Fibroblast of gingiva (primary cell): Measurements from ENCODE around the gene SGIP1.

Experiments used
- DNase-seq: peaks from one replicate; pipeline ENCODE4 v3.0.0-alpha.2; 2011; ENCODE audit warnings: low read depth

SGIP1 gene

DNA sequence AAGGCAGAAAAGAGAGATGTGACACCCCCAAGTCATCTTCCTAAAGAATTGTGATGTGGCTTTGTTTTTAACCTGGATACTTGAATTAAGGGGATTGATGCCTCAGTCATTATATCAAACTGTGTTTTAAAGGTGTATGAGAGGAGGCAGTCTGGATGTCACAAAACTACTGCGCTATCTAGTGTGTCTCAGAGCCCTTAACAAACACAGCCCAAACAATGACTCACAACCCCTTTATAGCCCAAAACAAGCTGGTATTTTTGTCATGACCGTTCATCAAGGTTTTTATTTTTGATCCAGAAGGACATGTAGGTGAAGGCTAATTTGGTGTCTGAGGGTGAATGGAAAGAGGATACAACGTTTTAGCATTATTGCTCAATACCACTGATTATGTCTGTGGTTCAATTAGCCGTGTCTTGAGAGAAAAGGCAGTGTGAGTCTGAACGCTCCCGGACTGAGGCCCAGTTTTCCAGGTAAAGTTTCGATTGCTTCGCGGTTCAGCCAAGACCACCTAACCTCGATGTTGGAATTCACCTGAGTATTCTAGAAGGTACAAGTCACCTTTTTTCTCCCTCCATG, 71.6 kb downstream of the SGIP1 start:
- no peak for DNase-seq

- DNase-seq: no peak
Measured at GRCh38 chr1:66606362-66607065, 72.6 kb downstream of the SGIP1 start.

DNA sequence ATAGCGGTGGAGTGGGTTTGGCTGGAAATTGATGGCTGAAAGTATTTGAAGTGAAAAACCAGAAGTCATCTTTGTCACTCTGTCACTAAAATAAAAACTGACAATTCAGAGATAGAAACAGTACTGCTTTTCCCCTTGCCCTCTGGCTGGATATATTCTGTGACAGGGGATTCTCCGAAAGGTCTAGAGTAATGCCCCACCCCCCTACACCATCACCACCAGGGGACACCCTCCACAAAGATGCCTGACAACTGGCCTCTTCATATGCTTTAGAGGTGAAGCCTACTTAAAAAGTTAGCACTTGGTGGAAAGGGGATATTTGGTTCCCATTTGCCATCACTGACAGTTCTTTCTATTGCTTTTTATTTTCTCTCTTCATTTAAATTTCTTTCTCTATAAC, 73.5 kb downstream of the SGIP1 start:
- no peak for DNase-seq

DNA sequence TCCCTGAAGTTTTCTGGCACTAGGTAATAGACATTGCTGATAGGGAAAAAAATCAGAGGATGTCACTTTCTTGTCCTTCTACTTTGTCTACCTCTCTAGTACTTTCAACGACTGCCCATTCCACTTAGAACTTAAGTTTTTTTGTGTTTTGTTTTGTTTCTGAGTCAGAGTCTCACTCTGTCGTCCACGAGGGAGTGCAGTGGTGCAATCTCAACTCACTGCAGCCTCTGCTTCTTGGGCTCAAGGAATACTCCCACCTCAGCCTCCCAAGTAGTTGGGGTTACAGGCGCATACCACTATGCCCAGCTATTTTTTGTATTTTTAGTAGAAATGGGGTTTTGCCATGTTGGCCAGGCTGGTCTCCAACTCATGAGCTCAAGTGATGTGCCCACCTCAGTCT, 79.2 kb downstream of the SGIP1 start:
- no peak for DNase-seq

- peak; percentile 11 for DNase-seq
Measured at GRCh38 chr1:66617362-66618184, 83.6 kb downstream of the SGIP1 start.

DNA sequence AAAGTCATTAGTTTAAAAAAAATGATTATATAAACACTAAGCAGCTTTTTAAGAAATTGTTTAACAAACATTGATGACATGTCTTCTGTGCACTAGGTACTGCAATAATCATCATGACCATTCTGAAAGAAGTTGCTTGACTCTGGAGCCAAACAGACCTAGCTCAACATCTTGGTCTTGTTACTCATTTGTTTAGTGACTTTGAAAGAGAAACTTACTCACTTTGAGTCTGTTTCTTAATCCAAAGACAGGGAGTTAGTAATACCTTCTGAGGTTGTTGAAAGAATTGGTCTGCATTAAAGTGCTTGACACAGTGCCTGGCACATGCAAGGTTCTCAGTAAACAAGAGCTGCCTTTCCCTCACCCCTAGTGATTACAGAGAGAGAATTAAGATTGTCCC, 84.4 kb downstream of the SGIP1 start:
- peak; percentile 46 for DNase-seq

- no peak for DNase-seq
Measured at GRCh38 chr1:66623812-66624211, 89.9 kb downstream of the SGIP1 start.

GRCh38 chr1:66624412-66625060, 90.6 kb downstream of the SGIP1 start:
- DNase-seq: peak; percentile 49

- no peak for DNase-seq
Measured at GRCh38 chr1:66626261-66626660, 92.3 kb downstream of the SGIP1 start.

DNA sequence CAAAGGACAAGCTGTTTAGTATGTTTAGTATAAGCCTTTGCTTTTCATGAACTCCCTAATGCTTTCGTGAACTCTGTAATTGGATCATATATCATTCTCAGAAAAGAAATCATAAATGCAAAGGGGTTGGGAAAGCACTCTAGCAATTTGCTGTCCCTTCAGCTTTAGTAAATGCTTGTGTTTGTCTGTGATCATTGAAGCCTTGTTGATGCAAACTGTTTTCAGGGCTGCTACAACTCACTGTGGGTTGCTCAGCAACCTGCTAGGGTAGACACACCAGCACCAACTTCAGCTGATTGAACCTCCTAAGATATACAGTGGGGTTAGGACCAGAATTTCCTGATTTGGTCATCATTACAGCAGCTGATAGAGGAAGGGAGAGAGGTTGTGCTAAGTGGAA, 95.0 kb downstream of the SGIP1 start:
- DNase-seq: no peak

GRCh38 chr1:66633159-66633558, 99.2 kb downstream of the SGIP1 start:
- no peak for DNase-seq

DNA sequence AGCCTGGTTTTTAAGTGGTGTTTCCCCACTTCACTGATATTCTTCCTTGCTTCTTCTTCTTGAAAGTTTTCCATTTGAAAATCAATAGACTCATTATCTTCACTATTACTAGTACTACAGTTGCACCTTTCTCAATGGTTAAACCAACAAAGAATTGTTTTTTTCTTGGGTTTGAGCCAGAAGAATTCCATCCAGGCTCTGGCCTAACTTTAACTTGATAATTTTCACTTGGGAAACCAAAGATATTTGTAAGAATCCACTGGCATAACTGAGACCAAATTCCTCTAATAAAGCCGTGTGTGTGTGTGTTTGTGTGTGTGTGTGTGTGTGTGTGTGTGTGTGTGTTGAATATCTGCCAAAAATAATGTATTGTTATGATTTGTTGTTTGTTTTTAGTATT, 103.2 kb downstream of the SGIP1 start:
- DNase-seq: peak; percentile 3

DNA sequence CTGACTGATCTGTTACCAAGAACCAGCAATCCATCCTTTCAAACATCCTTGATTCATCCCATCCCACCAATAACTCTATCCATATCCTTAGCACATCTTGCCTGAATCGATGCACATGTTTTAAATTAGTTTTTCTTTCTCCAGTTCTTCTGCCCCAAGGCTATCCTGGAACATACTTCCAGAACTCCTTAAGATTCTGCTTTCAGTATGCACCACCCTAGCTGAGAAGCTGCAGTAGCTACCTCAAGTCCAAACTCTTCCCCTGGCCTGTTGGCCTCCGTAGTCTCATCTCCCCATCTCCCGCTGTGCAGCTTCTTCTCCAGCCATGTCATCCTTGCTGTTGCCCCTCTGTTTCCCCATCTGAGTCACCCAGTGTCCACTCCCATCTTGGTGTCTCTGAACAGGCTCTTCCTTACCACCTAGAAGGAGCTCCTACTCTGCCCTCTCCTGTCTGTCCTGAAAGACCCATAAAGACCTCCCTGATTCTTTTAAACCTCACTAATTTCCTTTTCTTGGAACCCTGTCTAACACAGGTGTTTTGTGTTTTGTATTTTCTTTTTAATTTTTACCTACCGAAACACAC, 108.0 kb downstream of the SGIP1 start:
- DNase-seq: peak; percentile 12

DNA sequence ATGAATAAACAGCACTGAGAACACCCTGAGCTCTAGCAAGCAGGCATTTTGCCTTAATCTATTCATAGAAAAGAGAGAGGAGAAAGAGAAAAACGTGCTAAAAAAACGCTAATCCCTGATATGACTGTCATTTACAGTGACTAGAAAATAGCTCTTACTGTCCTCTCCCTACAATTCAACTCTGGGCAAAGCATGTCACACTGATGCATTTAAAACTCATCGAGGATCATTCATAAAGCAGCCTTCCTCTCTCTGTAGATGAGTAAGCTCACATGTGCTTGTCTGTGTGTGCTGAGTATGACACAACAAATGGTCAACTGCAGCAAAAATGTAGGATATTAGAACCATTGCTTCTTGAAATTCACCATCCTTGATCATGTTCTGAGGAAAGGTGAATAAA, 109.0 kb downstream of the SGIP1 start:
- no peak for DNase-seq

DNA sequence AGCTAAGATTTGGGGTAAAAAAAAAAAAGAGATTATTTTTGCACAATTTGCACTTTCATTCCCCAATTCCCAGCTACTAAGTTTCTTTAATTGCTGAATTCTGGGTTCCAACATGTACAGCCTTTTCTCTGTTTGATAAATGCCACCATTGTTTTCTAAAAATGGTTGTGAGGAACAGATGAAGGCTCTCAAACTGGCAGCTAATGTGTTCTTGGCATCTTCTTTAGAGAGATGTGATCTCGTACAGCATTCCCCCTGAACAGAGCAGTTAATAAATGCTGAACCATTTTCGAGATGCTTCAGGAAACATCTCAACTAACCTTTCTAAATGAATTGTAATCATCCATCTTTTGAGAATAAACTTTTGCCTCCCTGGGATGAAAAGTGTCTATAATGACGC, 110.4 kb downstream of the SGIP1 start:
- DNase-seq: no peak

GRCh38 chr1:66648901-66649595, 115.1 kb downstream of the SGIP1 start:
- DNase-seq: no peak

DNA sequence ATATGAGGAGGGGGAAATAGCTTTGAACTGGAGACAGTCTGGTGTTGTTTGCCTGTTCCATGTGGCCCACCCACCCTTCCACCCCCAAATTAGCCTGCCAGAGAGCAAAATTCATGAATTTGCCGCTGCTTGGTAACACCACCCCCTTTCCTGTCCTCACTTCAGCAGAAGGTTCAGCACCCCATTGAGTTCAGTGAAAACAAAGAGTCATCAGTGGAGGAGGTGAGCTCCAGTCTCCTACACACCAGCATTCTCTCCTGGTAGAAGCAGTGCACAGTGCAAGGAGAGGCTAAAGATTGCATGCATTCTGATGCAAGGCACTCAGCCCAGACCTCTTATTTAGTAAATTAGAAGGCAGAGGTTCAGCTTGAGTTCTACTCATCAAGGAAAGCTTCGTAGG, 118.6 kb downstream of the SGIP1 start:
- DNase-seq: no peak

DNA sequence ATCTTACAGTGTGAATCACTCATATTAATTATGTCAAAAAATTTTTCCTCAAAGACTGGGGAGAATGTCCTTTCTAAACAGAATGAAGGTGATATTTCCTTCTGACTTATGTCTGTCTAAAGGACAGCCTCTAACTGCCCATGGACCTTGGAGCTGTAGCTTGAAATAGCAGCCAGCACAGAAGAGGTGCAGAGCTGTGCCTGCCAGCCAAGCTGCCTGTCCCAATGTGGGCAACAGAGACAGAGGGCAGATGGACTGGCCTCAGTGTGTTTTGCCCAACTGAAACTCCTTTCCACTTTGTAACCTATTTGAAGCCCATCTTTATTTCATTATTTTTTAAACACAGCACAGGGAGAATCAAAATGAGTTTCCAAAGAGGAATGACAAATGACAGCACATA, 120.7 kb downstream of the SGIP1 start:
- no peak for DNase-seq

DNA sequence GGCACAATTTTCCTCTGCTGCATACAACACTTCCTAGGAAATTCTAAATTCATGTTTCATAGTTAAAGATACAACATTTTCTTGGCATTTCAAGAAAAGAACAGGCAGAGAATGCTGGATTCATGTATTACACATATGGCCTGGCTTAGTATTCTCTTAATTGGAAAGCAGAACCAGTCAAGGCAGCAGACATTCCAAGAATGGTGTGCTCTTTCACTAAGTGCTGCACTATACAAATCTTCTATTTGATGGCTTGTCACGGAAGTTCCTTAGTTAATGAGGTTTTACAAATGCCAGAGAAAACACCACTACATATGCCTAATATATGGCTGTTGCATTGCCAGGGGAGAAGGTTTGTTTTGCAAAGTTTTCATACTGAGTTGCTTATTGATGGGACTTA, 137.5 kb downstream of the SGIP1 start:
- DNase-seq: no peak

DNA sequence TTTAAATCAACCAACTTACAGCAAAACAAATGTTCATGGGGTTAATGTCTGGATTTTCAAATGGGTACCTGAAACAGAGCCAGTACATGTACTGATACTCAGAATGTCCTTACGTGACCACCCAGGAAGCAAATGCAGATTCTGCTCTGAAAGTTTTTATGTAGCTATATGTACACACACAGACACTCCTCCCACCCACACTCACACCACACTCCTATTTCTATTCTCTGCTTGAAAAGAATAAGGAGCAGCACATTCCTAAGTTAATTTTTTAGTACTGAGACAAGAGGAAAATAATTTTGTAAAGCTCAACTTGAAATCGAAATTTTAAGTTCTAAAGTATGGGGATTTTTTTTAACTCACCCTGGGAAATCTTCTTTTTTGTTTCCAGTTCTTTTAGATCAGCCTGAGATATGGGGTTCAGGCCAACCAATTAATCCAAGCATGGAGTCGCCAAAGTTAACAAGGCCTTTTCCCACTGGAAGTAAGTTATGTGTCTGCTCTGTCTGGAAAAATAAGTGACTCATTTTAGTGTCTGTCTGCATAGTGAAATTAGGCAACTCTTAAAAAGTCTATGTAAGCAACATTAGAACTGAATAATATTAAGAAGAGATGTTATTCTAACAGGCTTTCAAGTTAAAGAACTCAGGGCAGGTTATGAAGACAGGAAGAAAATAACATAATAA, 142.8 kb downstream of the SGIP1 start:
- peak; percentile 48 for DNase-seq

- no peak for DNase-seq
Measured at GRCh38 chr1:66678146-66678545, 144.2 kb downstream of the SGIP1 start.
